ENCODE results near the gene KLHL42.

DNA sequence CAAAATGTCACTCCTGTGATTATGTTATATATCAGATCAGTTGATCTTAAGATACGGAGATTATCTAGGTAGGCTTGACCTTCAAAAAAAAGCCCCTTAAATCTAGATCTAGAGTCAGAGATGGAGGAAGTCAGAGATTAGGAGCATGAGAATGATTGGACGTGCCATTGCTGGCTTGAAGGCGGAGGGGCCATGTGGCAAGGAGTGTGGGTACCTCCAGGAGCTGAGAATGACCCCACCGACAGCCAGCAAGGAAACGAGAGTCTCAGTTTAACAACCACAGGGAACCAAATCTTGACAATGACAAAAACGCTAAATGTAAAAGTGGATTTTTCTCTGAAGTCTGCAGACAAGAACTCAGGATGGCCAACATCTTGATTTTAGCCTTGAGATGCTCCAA is 32.5 kb downstream of the KLHL42 start:
- TF ChIP-seq EZH2phosphoT487 (IDR thresholded peaks at IDR 0.05; ENCODE audit: borderline replicate concordance, low read length) (no peak), EZH2 (IDR thresholded peaks at IDR 0.05; ENCODE audit: low read length, unreplicated experiment) (no peak)
- TF ChIP-seq, protein P1, sequence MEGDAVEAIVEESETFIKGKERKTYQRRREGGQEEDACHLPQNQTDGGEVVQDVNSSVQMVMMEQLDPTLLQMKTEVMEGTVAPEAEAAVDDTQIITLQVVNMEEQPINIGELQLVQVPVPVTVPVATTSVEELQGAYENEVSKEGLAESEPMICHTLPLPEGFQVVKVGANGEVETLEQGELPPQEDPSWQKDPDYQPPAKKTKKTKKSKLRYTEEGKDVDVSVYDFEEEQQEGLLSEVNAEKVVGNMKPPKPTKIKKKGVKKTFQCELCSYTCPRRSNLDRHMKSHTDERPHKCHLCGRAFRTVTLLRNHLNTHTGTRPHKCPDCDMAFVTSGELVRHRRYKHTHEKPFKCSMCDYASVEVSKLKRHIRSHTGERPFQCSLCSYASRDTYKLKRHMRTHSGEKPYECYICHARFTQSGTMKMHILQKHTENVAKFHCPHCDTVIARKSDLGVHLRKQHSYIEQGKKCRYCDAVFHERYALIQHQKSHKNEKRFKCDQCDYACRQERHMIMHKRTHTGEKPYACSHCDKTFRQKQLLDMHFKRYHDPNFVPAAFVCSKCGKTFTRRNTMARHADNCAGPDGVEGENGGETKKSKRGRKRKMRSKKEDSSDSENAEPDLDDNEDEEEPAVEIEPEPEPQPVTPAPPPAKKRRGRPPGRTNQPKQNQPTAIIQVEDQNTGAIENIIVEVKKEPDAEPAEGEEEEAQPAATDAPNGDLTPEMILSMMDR (conservative IDR thresholded peaks at IDR 0.05; ENCODE audit: low read depth, low read length): no peak

Measured in PC-3 (cell line).